ENCODE measurements around the gene RBPJ.
A peak's percentile ranks its signal among the peaks of the same experiment; 100 is the strongest.

Gene RBPJ

GRCh38 chr4:26319467-26319948 is 1.3 kb upstream of the RBPJ start:
- H3K4ac ChIP-seq (ENCODE audit: low read depth in 1 of 2, low read length in 2 of 2), result peak overlapping the region; percentile 71 to 75
- H3K4me2 ChIP-seq (ENCODE audit: low read length, poor library complexity, severe bottlenecking), result peak overlapping the region; percentile 100
- peak overlapping the region in 1 of 2 experiments; percentile 97 for H3K23ac ChIP-seq (ENCODE audit: low read length in 2 of 2)
- peak; percentile 100 for DNase-seq
- peak overlapping the region; percentile 70 for H4K91ac ChIP-seq (ENCODE audit: low read length)
- H3K27me3 ChIP-seq (ENCODE audit: control insufficient read depth in 1 of 2, insufficient read depth in 1 of 2, low read length in 2 of 2), result no peaks in the 10 kb centered on the region
- H3K9ac ChIP-seq (ENCODE audit: low read length), result peak overlapping the region; percentile 100
- no peak overlapping the region for H2BK5ac ChIP-seq (ENCODE audit: low read depth, low read length, poor library complexity, severe bottlenecking)
- H3K79me1 ChIP-seq (replicated peaks; ENCODE audit: low read length, poor library complexity, severe bottlenecking), result peaks cover 6% of the 10 kb centered on the region
- H3K4me3 ChIP-seq (ENCODE audit: insufficient read depth in 1 of 2, low read depth in 1 of 2, low read length in 2 of 2), result peak overlapping the region; percentile 80 to 90
- H2BK15ac ChIP-seq (ENCODE audit: low read depth, poor library complexity, severe bottlenecking), result no peak overlapping the region
- under 1% methylated on average over 43 of the region's 43 CpGs for WGBS
- peak overlapping the region in 1 of 2 experiments; percentile 93 for H3K14ac ChIP-seq (ENCODE audit: low read length in 2 of 2)
- no peak overlapping the region for H2AK5ac ChIP-seq (ENCODE audit: low read length, severe bottlenecking)
- H3K4me1 ChIP-seq (ENCODE audit: control insufficient read depth, insufficient read depth, low read depth, low read length), result peaks cover 6% of the 10 kb centered on the region
- peaks cover 2% of the 10 kb centered on the region for H3K9me3 ChIP-seq (ENCODE audit: control insufficient read depth, low read length)
- no peaks in the 10 kb centered on the region for H3K36me3 ChIP-seq (ENCODE audit: control insufficient read depth in 1 of 2, insufficient read depth in 2 of 2, low read depth in 1 of 2, low read length in 2 of 2)
- peak overlapping the region; percentile 15 for H2BK120ac ChIP-seq (ENCODE audit: low read depth, low read length)
- H2BK12ac ChIP-seq (ENCODE audit: low read length in 2 of 2), result peak overlapping the region in 1 of 2 experiments; percentile 92
- peak overlapping the region; percentile 73 to 92 for H3K18ac ChIP-seq (ENCODE audit: low read depth in 1 of 2, low read length in 2 of 2)
- H4K8ac ChIP-seq (ENCODE audit: low read length), result peak overlapping the region; percentile 80
- H2AFZ ChIP-seq (ENCODE audit: low read depth, low read length), result peak overlapping the region; percentile 95
- peak overlapping the region; percentile 84 for H3K27ac ChIP-seq (ENCODE audit: low read length, poor library complexity, severe bottlenecking)

- Histone ChIP-seq H2BK5ac (ENCODE audit: low read depth, low read length, poor library complexity, severe bottlenecking) (no peak overlapping the region), H3K18ac (ENCODE audit: low read depth in 1 of 2, low read length in 2 of 2) (peak overlapping the region; percentile 73 to 92), H3K9ac (ENCODE audit: low read length) (peak overlapping the region; percentile 100), H2BK15ac (ENCODE audit: low read depth, poor library complexity, severe bottlenecking) (no peak overlapping the region), H3K36me3 (ENCODE audit: control insufficient read depth in 1 of 2, insufficient read depth in 2 of 2, low read depth in 1 of 2, low read length in 2 of 2) (no peaks in the 10 kb centered on the region), H2AK5ac (ENCODE audit: low read length, severe bottlenecking) (no peak overlapping the region), H3K27ac (ENCODE audit: low read length, poor library complexity, severe bottlenecking) (peak overlapping the region; percentile 84), H4K8ac (ENCODE audit: low read length) (peak overlapping the region; percentile 80), H3K23ac (ENCODE audit: low read length in 2 of 2) (peak overlapping the region in 1 of 2 experiments; percentile 97), H4K91ac (ENCODE audit: low read length) (peak overlapping the region; percentile 70), H3K4me2 (ENCODE audit: low read length, poor library complexity, severe bottlenecking) (peak overlapping the region; percentile 100), H2BK12ac (ENCODE audit: low read length in 2 of 2) (peak overlapping the region in 1 of 2 experiments; percentile 92), H3K4me3 (ENCODE audit: insufficient read depth in 1 of 2, low read depth in 1 of 2, low read length in 2 of 2) (peak overlapping the region; percentile 80 to 90), H3K27me3 (ENCODE audit: control insufficient read depth in 1 of 2, insufficient read depth in 1 of 2, low read length in 2 of 2) (no peaks in the 10 kb centered on the region), H3K9me3 (ENCODE audit: control insufficient read depth, low read length) (peaks cover 2% of the 10 kb centered on the region), H2AFZ (ENCODE audit: low read depth, low read length) (peak overlapping the region; percentile 83), H2BK120ac (ENCODE audit: low read depth, low read length) (peak overlapping the region; percentile 34), H3K4ac (ENCODE audit: low read depth in 1 of 2, low read length in 2 of 2) (peak overlapping the region; percentile 71 to 75), H3K4me1 (ENCODE audit: control insufficient read depth, insufficient read depth, low read depth, low read length) (peaks cover 6% of the 10 kb centered on the region), H3K79me1 (replicated peaks; ENCODE audit: low read length, poor library complexity, severe bottlenecking) (peaks cover 6% of the 10 kb centered on the region), H3K14ac (ENCODE audit: low read length in 2 of 2) (peak overlapping the region in 1 of 2 experiments; percentile 93)
- WGBS, result under 1% methylated on average over 33 of the region's 33 CpGs
- peak; percentile 79 for DNase-seq
These were observed 771 bp upstream of the RBPJ start for GRCh38 chr4:26319949-26320537.

GRCh38 chr4:26321373-26322221 is 783 bp downstream of the RBPJ start:
- Histone ChIP-seq H3K4ac (ENCODE audit: low read depth in 1 of 2, low read length in 2 of 2) (peak overlapping the region in 1 of 2 experiments; percentile 93), H3K4me1 (ENCODE audit: control insufficient read depth, insufficient read depth, low read depth, low read length) (peaks cover 6% of the 10 kb centered on the region), H2BK15ac (ENCODE audit: low read depth, poor library complexity, severe bottlenecking) (no peak overlapping the region), H2BK5ac (ENCODE audit: low read depth, low read length, poor library complexity, severe bottlenecking) (no peak overlapping the region), H3K18ac (ENCODE audit: low read depth in 1 of 2, low read length in 2 of 2) (peak overlapping the region in 1 of 2 experiments; percentile 85), H3K4me2 (ENCODE audit: low read length, poor library complexity, severe bottlenecking) (peak overlapping the region; percentile 92), H2BK12ac (ENCODE audit: low read length in 2 of 2) (peak overlapping the region in 1 of 2 experiments; percentile 2), H3K4me3 (ENCODE audit: insufficient read depth in 1 of 2, low read depth in 1 of 2, low read length in 2 of 2) (peak overlapping the region; percentile 90 to 96), H3K27ac (ENCODE audit: low read length, poor library complexity, severe bottlenecking) (peak overlapping the region; percentile 24), H4K8ac (ENCODE audit: low read length) (peak overlapping the region; percentile 90), H3K9ac (ENCODE audit: low read length) (peak overlapping the region; percentile 100), H4K91ac (ENCODE audit: low read length) (no peak overlapping the region), H3K23ac (ENCODE audit: low read length in 2 of 2) (peak overlapping the region in 1 of 2 experiments; percentile 96), H3K14ac (ENCODE audit: low read length in 2 of 2) (peak overlapping the region in 1 of 2 experiments; percentile 86), H3K36me3 (ENCODE audit: control insufficient read depth in 1 of 2, insufficient read depth in 2 of 2, low read depth in 1 of 2, low read length in 2 of 2) (peaks cover 0 to 4% of the 10 kb centered on the region in 2 experiments), H3K79me1 (replicated peaks; ENCODE audit: low read length, poor library complexity, severe bottlenecking) (peaks cover 6% of the 10 kb centered on the region), H2BK120ac (ENCODE audit: low read depth, low read length) (no peak overlapping the region), H3K27me3 (ENCODE audit: control insufficient read depth in 1 of 2, insufficient read depth in 1 of 2, low read length in 2 of 2) (no peaks in the 10 kb centered on the region), H2AK5ac (ENCODE audit: low read length, severe bottlenecking) (no peak overlapping the region), H3K9me3 (ENCODE audit: control insufficient read depth, low read length) (no peaks in the 10 kb centered on the region), H2AFZ (ENCODE audit: low read depth, low read length) (no peak overlapping the region)
- DNase-seq, result peak; percentile 61
- WGBS, result under 1% methylated on average over 42 of the region's 52 CpGs

- peak overlapping the region; percentile 100 for H3K9ac ChIP-seq (ENCODE audit: low read length)
- no peak overlapping the region for H2BK5ac ChIP-seq (ENCODE audit: low read depth, low read length, poor library complexity, severe bottlenecking)
- no peak overlapping the region for H2BK12ac ChIP-seq (ENCODE audit: low read length in 2 of 2)
- H3K9me3 ChIP-seq (ENCODE audit: control insufficient read depth, low read length), result no peaks in the 10 kb centered on the region
- no peak overlapping the region for H3K18ac ChIP-seq (ENCODE audit: low read depth in 1 of 2, low read length in 2 of 2)
- no peaks in the 10 kb centered on the region for H3K27me3 ChIP-seq (ENCODE audit: control insufficient read depth in 1 of 2, insufficient read depth in 1 of 2, low read length in 2 of 2)
- H2AFZ ChIP-seq (ENCODE audit: low read depth, low read length), result no peak overlapping the region
- no peak overlapping the region for H4K8ac ChIP-seq (ENCODE audit: low read length)
- WGBS, result 8% methylated on average over 3 of the region's 7 CpGs
- no peak overlapping the region for H3K23ac ChIP-seq (ENCODE audit: low read length in 2 of 2)
- peak; percentile 42 for DNase-seq
- H4K91ac ChIP-seq (ENCODE audit: low read length), result no peak overlapping the region
- peaks cover 0 to 4% of the 10 kb centered on the region in 2 experiments for H3K36me3 ChIP-seq (ENCODE audit: control insufficient read depth in 1 of 2, insufficient read depth in 2 of 2, low read depth in 1 of 2, low read length in 2 of 2)
- H2AK5ac ChIP-seq (ENCODE audit: low read length, severe bottlenecking), result no peak overlapping the region
- no peak overlapping the region for H3K27ac ChIP-seq (ENCODE audit: low read length, poor library complexity, severe bottlenecking)
- H3K4ac ChIP-seq (ENCODE audit: low read depth in 1 of 2, low read length in 2 of 2), result no peak overlapping the region
- H3K4me2 ChIP-seq (ENCODE audit: low read length, poor library complexity, severe bottlenecking), result peak overlapping the region; percentile 92
- peaks cover 6% of the 10 kb centered on the region for H3K4me1 ChIP-seq (ENCODE audit: control insufficient read depth, insufficient read depth, low read depth, low read length)
- peak overlapping the region in 1 of 2 experiments; percentile 96 for H3K4me3 ChIP-seq (ENCODE audit: insufficient read depth in 1 of 2, low read depth in 1 of 2, low read length in 2 of 2)
- H2BK120ac ChIP-seq (ENCODE audit: low read depth, low read length), result no peak overlapping the region
- H3K79me1 ChIP-seq (replicated peaks; ENCODE audit: low read length, poor library complexity, severe bottlenecking), result peaks cover 6% of the 10 kb centered on the region
- H2BK15ac ChIP-seq (ENCODE audit: low read depth, poor library complexity, severe bottlenecking), result no peak overlapping the region
- H3K14ac ChIP-seq (ENCODE audit: low read length in 2 of 2), result no peak overlapping the region
These were observed 1.5 kb downstream of the RBPJ start for GRCh38 chr4:26322346-26322745.
